Lower leg skin (tissue), 4 donors: ENCODE measurements around the gene CEP55. TPM values are rescaled to one million over a fixed set of nuclear protein-coding genes. Genes with fewer than 3 reads are reported as not detected.

Experiments
- DNase-seq, 2 donors: peaks; one replicate each; pipeline ENCODE4 v3.0.0-alpha.2; 2019; ENCODE audit warnings: low spot score in 2 of 2
- H3K4me3 ChIP-seq: fragments of 200-600 bp; sonication (generic); 2 replicates; pipeline ENCODE4 v1.5.1; 2017; ENCODE audit warnings: mild to moderate bottlenecking, low read depth; ENCODE audit not compliant: poor library complexity, severe bottlenecking
- CTCF ChIP-seq, 3 donors: fragments of 450-650 bp; IDR thresholded peaks; one replicate each; pipeline ENCODE4 v1.5.1; 2016; ENCODE audit warnings: antibody characterized with exemption in 3 of 3, mild to moderate bottlenecking in 3 of 3, moderate library complexity in 2 of 3
- POLR2A ChIP-seq, 2 donors: fragments of 450-650 bp; IDR thresholded peaks; one replicate each; pipeline ENCODE4 v1.6.1; 2016 to 2017; ENCODE audit warnings: antibody characterized with exemption in 2 of 2, mild to moderate bottlenecking in 1 of 2, moderate library complexity in 1 of 2
- WGBS, 2 donors: methylation state at CpG; one replicate each; pipeline ENCODE4 v1.1.5; 2018; 5-methylcytosine and 5-hydroxymethylcytosine counted together
- intact Hi-C: fragments of 100-400 bp; cut with DNase I; formaldehyde crosslinking; loops from one replicate; pipeline ENCODE4 v1.15.0; 2023; ENCODE audit warnings: low total_unique reads
- total RNA-seq, 4 donors: library from RNA; depleted of rRNA; stranded (reverse); fragments of >200 nt; gene quantifications; one replicate each; pipeline ENCODE4 v1.1.0, GENCODE V29; 2016

Gene CEP55
- total RNA-seq, 4 donors from 2014 or later, result 0.29 to 3.3 (median 1.7) TPM

GRCh38 chr10:93488956-93489528 is 7.4 kb upstream of the CEP55 start:
- intact Hi-C loops, result no loop called here
- WGBS, 2 donors, result 89 to 93% methylated on average over 4 of the region's 4 CpGs
- no peak for DNase-seq
- H3K4me3 ChIP-seq, result no peak overlapping the region
- no peak for TF ChIP-seq CTCF (IDR thresholded peaks at IDR 0.05)
- no peak for TF ChIP-seq POLR2A (IDR thresholded peaks at IDR 0.05)

DNA sequence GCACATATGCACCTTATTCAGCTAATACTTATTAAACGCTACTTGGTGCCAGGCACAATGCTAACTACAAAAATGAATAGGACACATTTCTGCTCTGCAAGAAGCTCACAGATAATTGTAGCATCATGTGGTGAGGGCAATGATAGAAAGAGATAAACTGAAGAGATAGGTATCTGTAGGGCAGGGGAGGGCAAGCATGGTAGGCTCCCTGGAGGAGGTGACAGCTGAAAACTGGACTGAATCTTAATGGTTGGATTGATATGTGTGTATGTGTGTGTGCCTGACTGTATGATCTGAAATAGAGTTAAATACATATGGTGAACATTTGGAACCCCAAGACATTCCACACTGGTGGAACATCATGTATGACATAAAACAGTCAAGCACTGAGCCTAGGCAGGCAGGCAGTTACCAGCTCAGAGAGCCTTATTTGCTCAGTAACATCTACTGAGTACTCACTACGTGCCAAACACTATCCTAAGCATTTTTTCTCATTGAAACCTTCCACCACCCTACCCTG is 4.8 kb upstream of the CEP55 start:
- no peak for TF ChIP-seq POLR2A (IDR thresholded peaks at IDR 0.05)
- TF ChIP-seq CTCF (IDR thresholded peaks at IDR 0.05), result no peak
- no peak overlapping the region for H3K4me3 ChIP-seq
- DNase-seq, result no peak
- intact Hi-C loops, result no loop called here
- WGBS, 2 donors, result 65 to 73% methylated on average over 2 of the region's 2 CpGs

DNA sequence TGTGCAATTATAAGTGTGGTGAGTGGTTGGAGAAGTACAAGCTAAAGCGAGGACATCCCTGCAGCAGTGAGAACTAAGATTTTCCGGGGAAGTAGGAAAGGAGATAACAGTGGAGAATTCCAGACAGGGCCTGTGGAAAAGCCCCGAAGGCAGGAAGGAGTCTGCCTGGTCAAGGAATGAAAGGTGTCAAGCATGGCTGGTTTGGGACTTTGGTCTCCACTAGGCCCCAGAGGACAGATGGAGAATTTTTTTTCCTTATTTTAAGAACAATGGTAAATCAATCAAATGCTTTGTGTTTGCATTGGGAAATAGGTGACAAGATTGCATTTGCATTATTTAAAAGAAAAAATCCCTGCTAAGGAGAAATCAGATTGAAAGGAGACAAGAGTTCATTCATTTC is 3.2 kb upstream of the CEP55 start:
- H3K4me3 ChIP-seq, result no peak overlapping the region
- 80 to 89% methylated on average over 3 of the region's 3 CpGs for WGBS, 2 donors
- TF ChIP-seq CTCF (IDR thresholded peaks at IDR 0.05), result no peak
- no peak for TF ChIP-seq POLR2A (IDR thresholded peaks at IDR 0.05)
- intact Hi-C loops, result no loop called here
- no peak for DNase-seq

DNA sequence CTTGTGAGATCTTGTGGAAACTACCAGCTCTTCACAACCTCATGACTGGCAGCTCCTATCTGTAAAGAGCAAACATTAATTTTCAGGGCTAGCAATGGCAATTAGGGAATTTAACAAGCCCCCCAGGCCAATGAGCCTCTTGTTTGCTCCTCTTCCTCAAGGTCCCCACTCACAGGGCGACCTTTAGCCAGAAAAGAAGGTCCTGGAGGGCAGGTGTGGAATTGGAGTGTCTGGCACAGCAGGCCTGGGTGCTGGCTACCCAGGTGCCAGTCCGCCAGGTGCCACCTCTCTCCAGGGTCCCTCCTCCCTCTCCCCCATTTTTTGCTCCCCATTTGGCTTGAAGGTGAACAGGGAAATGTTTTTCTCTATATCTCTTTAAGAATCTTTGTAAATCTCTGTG is 1.9 kb upstream of the CEP55 start:
- DNase-seq, result peak in 1 of 2 donors; percentile 60
- no peak overlapping the region for H3K4me3 ChIP-seq
- intact Hi-C loops, result no loop called here
- TF ChIP-seq POLR2A (IDR thresholded peaks at IDR 0.05), result no peak
- no peak for TF ChIP-seq CTCF (IDR thresholded peaks at IDR 0.05)
- WGBS, 2 donors, result 80 to 82% methylated on average over 2 of the region's 2 CpGs

- DNase-seq, result peak in 1 of 2 donors; percentile 89
- TF ChIP-seq CTCF (IDR thresholded peaks at IDR 0.05) (no peak), POLR2A (IDR thresholded peaks at IDR 0.05) (no peak)
- peak overlapping the region; percentile 34 for H3K4me3 ChIP-seq
- WGBS, 2 donors, result 1 to 2% methylated on average over 24 to 28 of the region's 28 CpGs
- intact Hi-C loops, result no loop called here
Observed at GRCh38 chr10:93495654-93496321, 624 bp upstream of the CEP55 start.
